Activated CD4-positive, alpha-beta T cell treated with anti-CD3 and anti-CD28 coated beads, Interleukin-2, Interleukin-6, amounts not matched to agents 100 ng/mL and 50 ng/mL, durations not matched to agents 16 hours and 8 hours (primary cell): ENCODE results near the gene DUOX2.
"Not testable (repeated sequence)": the region's sequence is repeated elsewhere in the genome, so short reads cannot be mapped to it uniquely, and the experiment has no call there.

Source experiments
- DNase-seq: peaks from one replicate; pipeline ENCODE4 v3.0.0-alpha.2; 2020

The DUOX2 gene

DNA sequence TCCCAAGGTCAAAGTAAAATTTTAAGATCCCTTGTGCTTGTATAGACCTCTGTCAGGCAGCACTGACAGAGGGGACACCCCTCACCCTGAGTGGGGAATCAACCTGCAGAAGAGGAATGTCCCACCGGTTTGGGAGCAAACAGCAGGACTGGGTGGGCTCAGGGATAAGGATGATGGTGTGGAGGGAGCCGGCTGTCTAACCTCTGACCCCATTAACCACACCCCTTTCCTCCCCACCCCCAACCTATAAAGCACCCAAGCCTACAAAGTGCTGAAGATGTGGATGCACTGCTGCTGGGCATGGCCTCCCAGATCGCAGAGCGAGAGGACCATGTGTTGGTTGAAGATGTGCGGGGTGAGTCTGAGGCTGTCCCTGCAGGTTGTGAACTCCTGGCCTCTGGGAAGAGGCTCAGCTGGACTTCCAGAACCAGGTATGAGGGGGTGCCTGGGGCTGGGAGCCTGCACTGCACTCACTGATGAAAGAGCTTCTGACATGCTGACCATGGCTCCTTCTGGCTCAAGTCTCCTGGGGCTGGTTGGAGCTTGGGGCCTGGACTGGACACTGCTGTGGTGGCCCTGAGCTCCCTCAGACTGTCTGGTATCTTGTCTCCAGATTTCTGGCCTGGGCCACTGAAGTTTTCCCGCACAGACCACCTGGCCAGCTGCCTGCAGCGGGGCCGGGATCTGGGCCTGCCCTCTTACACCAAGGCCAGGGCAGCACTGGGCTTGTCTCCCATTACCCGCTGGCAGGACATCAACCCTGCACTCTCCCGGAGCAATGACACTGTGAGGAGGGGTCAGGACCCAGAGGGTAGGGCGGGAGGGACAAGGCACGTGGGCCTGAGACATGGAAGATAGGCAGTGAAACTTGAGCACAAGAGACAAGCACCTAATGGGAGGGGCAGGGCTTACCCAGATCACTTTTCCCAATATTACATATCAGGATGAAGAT lies 25.1 kb upstream of the DUOX2 start:
- no peak for DNase-seq

DNA sequence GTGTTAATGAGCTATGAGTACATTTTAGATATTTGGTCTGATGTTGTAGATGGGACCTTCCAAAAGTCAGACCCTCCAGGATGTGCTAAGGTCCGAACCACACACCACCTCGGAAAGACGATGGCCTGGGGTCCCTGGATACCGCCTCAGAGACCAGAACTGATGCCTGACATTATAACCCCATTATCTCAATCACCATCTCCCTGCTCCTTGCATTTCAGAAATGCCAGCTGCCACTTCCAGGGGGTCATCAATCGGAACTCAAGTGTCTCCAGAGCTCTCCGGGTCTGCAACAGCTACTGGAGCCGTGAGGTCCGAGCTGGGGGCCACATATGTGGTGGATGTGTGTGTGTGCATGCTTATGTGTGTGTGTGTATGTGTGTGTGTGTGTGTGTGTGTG lies 23.7 kb upstream of the DUOX2 start:
- DNase-seq: no peak

DNA sequence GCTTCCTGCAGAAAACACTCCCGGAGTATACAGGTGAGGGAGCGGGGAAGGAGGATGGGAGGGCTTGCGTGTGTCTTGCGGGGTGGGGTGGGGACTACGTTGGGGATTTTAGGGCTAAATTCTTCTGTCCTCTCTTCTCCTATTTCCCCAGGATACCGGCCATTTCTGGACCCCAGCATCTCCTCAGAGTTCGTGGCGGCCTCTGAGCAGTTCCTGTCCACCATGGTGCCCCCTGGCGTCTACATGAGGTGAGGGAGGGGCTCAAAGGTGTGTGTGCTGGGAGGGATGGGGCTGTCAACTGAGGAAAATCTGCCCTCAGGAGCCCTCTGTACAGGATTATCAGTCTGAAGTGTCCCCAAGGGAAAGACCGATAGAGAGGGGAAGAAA lies 22.4 kb upstream of the DUOX2 start:
- DNase-seq: no peak

DNA sequence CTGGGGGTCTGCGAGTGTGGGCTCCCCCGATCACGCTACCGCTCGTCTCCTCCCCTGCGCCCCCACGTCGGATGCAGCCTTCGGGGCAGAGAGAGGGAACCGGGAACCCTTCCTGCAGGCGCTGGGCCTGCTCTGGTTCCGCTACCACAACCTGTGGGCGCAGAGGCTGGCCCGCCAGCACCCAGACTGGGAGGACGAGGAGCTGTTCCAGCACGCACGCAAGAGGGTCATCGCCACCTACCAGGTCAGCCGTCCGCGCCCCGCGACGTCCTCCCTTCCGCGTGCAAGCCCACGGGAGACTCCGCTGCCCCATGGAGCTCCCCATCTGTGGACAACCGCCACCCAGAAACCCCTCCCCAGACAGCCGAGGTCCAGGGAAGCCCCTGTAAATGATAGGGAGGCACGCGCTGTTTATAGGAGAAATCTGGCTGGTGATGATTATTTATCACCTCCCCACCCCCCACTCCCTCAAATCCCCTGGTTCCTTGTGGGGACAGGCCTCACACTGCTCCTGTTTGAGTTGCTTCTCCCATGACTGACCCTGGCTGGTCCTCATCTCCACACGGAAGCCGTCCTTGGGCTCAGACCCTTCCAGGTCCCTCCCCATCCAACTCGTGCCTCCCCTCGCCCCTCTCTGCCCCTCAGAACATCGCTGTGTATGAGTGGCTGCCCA lies 21.9 kb upstream of the DUOX2 start:
- not testable (repeated sequence) for DNase-seq

DNA sequence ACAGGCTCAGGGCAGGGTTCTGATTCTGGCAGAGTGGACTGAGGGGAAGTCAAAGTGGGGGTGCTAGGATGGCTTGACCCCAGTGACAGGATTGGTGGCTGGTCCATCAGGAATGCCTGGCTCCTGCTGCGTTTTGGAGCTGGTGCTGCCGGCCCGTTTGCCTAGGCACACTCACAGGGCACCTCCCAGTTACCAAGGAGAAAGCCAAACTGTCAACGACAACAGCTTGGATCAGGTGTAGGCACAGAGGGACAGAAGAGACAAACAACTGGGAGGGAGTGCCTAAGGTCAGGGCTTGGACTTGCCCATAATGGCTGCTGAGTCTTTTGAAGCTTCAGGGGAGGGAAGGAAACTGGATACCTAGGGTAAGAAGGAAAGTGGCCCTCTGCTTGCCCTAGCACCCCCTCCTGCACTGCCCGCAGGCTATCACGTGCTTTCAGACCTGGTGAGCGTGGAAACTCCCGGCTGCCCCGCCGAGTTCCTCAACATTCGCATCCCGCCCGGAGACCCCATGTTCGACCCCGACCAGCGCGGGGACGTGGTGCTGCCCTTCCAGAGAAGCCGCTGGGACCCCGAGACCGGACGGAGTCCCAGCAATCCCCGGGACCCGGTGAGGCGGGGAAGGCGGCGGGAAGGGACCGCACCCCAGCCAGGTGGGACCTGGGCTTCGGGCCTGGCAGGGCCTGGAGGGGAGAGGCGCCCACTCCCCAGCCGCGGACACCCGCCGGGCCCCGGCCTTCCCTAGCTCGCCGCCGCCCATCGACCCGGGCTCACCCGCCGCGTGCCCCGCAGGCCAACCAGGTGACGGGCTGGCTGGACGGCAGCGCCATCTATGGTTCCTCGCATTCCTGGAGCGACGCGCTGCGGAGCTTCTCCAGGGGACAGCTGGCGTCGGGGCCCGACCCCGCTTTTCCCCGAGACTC lies 21.0 kb upstream of the DUOX2 start:
- DNase-seq: no peak

DNA sequence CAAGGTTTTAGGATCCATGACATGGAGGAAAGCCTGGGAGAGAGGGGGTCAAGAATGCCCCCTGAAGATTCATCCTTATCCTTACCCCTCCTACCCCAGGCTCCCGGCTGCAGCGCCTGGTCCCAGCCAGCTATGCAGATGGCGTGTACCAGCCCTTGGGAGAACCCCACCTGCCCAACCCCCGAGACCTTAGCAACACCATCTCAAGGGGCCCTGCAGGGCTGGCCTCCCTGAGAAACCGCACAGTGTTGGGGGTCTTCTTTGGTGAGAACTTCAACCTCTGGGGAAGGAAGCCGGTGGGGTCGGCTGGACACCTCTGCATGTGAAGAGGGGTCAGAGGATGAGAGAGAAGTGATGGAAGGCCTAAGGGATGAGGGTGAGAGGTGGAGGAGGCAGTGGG lies 20.1 kb upstream of the DUOX2 start:
- no peak for DNase-seq

DNA sequence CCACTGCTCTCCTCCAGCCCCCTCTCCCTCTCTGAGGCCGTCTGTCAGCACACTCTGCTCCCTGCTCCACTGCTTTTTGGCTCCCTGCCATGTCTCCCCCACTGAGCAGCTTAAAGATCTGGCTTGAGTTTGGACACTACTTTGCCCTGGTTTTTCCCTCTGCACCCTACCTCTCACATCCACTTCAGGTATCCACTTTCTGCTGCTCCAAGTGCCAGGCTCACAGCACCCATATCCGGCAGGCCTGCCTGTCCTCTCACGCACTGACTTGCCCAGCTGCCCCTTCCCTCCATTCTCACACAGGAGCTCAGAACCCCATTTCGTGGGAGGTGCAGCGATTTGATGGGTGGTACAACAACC lies 19.6 kb upstream of the DUOX2 start:
- no peak for DNase-seq

DNA sequence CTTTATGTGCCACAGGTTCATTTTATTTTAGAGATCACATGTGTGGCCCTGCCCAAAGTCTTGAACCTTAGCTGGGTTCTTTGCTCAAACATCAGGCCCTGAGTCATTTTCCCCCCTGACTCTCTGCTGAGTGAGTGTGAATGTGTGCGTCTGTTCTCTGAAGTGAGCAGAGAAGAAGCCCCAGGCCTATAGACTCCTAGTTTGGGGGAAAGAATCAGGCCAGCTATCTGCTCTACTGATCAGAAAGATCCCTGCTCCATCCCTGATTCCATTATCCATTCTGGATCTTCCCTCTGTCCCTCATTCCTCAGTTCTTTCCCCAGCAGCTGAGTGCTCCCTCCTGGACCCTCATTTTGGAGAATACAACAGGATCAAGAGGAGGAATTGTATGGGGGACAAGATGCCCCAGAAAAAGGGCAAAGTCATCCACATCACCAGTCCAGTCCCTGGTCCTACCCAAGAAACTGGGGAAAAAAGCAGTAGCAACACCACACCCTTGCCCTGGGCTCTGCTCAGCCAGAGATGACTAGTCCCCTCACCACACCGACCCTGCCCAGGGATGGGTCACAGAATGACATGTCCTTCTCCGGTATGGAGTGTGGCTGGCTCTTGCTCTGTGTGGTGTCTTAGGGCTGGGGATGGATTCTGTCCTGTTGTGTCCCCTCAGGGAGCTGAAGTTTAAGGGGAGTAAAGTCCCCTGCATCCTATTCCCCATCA lies 19.0 kb upstream of the DUOX2 start:
- DNase-seq: no peak

DNA sequence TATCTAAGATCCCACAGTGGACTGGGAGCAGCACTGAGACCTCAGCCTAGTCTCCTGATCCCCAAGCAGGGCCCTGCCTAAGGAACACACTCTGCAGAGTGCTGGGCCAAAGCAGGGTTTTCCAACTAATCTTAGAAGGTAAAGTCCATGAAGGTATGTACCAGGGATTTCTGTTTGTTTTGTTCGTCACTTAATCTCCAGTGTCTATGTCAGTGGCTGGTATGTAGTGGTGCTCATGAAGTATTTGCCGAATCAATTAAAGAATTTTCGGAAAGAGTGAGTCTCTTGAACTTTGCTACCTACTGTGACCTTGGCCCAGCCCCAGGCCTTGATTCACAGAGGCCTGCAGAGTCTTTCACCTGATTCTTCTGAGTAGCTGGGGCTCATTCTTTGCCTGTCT lies 17.5 kb upstream of the DUOX2 start:
- DNase-seq: no peak

DNA sequence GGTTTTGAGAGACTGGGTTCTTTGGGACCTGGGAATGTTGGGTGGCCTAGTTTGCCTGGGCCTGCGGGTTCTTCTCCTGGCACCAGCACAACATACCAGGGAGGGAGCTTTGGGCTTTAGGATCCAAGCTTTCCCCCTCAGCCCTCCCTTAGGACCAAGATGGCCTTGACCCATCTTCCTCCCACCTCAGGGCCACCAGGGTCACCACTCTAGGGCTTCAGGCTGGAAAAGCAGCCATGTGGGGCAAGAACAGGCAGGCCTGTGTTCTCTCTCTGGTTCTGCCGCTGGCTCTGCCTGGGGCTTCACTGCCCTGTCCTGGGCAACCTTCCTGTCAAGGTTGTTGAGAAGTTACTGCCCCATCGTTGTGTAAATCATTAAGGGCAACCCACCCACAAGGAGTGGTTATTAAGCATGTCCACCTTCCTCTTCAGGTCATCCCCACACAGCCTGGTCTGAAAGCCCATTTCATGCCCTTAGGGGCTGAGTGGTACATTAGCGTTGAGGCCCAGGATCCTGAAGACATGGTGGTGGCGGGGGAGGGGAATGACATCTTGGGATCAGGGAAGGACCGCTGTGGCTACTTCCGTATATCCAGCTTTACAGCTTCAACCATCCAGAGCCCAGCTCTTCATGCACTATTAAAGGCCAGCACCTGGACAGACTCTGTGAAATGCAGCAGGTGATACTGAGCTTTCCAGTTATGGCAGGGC lies 16.5 kb upstream of the DUOX2 start:
- DNase-seq: no peak

DNA sequence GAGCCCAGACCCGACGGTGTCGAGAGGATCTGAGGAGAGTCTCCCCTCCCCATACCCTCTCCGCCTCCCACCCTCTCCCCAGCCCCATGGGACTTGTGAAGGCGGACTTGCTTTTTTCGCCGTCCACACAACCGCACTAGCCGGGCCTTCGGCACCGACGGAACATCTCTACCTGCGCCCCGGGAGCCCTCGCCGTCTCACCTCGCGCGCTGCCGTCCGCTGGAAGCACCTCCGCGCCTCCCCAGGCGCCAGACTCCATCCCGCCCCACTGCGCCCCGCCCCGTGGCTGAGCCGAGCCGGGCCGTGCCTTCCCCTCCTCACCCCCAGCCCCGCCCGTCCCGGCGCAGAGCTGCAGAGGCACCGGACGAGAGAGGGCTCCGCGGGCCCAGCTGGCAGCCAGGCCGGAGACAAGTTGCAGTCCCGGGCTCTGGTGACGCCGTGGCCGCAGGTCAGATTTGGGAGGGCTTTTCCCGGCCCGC lies 15.7 kb upstream of the DUOX2 start, which contains the start of the genes DUOX1 and DUOXA1:
TSS of gene DUOX1 (plus strand) at position 344 of the 479 bp plus-strand sequence. CDS start 1,973 bp downstream, outside the sequence.
TSS of gene DUOXA1 (minus strand) at position 229 of the 479 bp plus-strand sequence. CDS start 6,865 bp downstream, outside the sequence.
- peak; percentile 30 for DNase-seq

DNA sequence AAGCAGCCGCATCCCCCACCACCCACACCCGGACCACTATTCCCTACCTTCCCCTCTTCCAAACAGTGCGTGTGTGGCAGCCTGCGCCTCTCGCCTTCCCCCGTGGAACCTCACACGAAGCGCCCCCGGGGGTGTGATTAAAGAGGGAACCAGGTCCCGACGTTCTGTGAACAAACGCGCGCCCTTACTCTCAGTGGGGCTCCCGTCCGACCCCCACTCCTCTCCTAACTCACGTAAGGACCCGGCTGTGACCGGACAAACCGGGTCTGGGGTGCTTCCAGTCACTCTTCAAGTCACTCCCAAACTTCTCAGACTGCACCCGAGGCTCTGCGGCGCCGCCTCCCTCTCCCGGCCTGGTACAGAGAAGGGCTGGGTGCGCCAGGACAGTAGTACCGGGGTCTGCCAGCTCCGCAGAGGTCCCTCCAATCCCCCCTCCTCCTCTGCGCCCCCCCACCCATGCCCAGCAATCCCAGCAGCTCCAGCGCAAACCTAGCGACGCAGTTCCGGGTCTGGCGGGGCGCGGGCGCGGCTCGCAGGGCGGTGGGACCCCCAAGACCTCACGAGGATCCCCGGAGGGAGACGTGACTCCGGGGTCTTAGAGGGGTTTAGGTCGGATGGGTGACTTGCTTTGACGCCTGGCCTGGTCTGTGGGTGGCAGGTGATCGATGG lies 15.1 kb upstream of the DUOX2 start:
- no peak for DNase-seq

DNA sequence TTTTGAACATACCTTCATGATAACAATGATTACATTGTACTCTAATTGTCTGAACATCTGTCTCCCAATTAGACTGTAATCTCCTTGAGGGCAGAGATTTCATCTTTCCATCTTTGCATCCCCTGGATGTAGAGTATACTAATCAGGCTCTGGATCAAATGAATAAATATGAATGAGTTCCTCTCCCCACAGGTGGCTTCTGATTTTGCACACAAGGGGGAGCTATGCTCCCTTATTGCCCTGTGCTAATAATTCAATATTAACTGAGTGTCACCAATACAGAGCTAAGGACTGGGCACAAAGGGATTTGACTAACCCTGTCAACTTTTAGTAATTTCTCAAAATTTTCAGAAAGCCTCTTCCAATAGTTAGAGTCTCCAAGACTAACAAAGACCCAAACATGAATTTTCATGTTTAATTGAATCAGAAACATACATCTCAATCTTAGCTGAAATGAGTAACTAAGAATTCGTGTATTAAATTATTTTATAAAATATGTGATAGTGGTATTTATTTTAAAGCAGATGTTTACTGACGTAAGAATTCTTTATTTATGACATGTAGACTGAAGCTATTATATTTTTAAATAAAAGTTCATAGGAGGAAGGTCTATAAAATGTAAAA lies 12.7 kb upstream of the DUOX2 start:
- DNase-seq: peak; percentile 43

DNA sequence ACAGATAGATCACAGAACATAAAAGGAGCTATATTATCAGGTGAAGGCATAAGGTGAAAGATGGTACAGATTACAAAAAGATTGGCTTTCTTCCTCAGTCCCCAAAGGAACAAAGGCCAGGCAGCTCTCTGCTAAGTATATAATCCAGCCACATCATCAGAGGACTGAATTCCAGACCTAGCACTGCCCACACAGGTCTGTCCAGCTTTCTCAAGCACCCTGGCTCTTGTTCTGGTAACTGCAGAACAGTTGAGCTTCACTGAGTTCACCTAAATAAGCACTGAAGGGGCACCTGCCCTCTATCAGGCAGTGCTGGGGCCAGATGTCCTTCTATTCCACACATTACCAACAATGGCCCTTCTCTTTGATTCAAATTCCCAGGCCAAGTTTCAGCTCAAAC lies 9.4 kb upstream of the DUOX2 start:
- no peak for DNase-seq

DNA sequence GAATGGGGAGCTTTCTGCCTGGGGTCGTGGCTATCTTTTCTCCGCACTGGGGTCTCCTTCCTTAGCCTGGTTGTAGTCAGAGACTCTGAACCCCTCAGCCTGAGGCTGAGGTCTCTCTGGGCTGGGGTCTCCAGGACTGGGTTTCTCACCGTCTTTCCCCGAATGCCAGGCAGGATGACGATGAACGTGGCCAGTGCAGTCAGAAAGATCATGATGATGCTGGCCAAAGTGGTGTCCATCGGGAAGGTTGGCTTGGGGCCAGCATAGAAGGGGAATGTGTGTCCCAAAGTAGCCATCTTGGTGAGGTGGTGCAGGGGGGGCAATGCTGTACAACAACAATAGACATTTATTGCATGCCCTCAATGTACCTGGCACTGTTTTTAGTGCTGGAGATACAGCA lies 8.7 kb upstream of the DUOX2 start:
- no peak for DNase-seq

DNA sequence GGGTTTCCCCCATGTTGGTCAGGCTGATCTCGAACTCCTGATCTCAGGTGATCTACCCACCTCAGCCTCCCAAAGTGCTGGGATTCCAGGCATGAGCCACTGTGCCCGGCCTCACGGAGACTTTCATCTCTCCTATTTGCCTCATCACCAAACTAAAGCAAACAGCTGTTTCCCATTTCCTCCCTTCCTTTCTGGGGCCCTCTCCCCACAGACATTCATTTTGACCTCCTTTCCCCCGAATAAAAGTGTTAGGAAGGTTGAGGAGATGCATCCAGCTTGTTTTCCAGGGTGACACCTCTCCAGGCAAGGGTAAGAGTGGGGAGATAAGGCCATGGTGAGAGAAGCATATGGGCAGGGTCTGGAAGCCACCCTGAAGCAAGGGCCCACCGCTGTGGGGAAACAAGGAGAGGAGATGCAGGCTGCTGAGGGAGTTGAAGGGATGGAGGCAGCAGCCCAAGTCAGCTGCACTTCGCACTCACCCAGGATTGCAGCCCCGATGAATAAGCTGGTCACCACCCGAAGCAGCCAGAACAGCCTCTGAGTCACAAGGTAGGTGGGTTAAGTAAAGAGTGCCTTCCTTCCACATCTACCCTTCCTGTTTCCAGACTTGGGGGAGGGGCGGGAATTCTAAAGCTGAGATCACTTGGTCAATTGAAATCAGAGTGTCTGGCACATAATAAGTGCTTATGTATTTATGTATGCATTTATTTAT lies 7.9 kb upstream of the DUOX2 start:
- no peak for DNase-seq

DNA sequence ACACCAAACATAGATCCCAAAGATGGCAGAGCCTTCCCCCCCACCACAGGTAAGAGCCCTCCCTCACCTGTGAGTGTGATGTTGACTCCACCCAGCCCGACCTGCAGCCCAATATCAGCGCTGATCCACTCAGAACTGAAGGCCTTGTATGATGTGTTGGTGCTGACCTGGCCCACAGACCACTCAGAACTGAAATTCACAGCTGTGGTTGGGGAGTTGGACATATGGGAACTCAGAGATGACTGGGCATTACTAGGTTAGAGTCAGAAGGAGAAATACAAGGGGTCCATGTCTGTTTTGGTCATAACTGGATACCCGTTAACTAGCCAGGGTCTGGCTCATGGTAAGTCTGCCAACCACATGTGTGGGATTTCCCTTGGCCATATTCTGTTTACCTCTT lies 7.0 kb upstream of the DUOX2 start:
- DNase-seq: no peak

DNA sequence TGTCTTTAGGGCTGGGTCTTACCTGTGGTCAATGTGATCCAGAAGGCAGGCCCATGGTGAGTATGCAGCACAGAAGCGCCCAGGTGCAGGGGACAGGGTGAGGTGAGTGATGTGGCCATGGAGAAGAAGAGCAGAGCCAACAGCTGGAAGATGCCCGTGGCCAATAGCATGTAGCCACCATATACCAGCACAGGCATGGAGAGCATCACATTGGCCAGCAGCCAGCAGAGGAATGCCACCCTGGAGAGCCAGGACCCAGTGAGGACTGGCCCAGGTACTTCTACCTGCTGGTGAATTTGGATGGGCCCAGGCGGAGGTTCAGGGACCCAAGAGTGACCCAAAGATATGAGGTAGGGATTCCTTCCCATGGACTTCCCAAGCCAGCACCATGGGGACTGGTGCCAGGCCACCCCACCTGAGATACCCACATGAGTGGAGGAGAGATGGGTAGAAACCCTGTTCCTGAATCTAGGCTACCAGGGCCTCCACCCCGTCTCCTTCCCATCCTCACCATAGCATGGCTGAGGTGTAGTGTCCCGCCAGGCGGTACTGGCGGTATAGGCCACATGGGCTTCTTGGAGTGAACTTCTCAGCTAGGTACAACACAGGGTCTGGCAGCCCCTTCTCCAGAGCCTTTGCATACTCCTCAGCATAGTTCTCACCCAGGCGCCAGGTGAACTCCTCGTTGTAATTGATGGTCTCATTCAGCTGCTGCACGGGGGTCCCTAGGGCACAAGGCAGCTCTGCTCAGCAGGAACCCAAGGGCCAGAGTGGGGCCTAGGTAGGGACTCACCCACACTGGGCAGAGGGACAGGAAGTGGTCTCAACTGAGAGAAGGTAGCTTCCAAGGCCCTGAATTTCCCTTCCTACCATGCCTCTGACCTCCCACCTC lies 6.4 kb upstream of the DUOX2 start:
- no peak for DNase-seq

DNA sequence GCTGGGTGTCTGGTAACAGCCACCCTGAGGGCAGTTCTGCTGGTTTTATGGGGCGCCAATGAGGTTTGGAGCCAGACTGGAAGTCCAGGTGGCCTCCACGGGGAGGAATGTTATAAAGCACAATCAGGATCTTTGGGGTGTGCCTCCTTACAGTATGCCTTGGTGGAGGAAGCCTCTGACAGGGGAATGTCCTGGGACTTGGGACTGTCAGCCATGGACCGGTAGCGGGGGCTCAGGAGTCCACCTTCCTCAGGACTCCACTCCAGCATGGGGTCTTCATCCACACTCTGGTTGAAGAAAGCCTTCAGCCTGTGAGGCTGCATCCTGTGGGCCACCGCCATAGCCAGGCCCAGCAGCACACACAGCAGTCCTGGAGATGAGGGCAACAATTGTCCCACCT lies 5.0 kb upstream of the DUOX2 start:
- no peak for DNase-seq
